Common myeloid progenitor, CD34-positive (primary cell): ENCODE results near the gene CXADR.

Source experiments
- CTCF ChIA-PET: fragments of 350-600 bp; sonication (Branson Sonifier 250); formaldehyde crosslinking; loops from one replicate; lab custom pipeline; 2021; ENCODE audit warnings: antibody characterized with exemption; lab: Charles Lee
- POLR2A ChIA-PET: fragments of 350-600 bp; sonication (Branson Sonifier 250); formaldehyde crosslinking; loops from one replicate; lab custom pipeline; 2021; ENCODE audit warnings: antibody characterized with exemption; lab: Charles Lee
- DNase-seq, 3 donors: peaks; one replicate each; pipeline versions ENCODE4 v3.0.0 to v3.0.0-alpha.2; 2013
- H3K27ac ChIP-seq, 2 experiments: 1 replicate in 1 of 2; 2 replicates in 1 of 2; pipeline ENCODE4 v1.7.0; 2013; ENCODE audit warnings: inconsistent platforms in 2 of 2, low read length in 2 of 2, mild to moderate bottlenecking in 2 of 2, low read depth in 1 of 2, moderate library complexity in 1 of 2; ENCODE audit not compliant: severe bottlenecking in 2 of 2, insufficient read depth in 1 of 2, poor library complexity in 1 of 2
- H3K27me3 ChIP-seq, 5 experiments: replicated peaks in 2 of 5; 1 replicate in 3 of 5; 2 replicates in 2 of 5; pipeline versions ENCODE4 v1.6.1 to v1.7.0; 2013; ENCODE audit warnings: low read length in 4 of 5, mild to moderate bottlenecking in 2 of 5, moderate library complexity in 2 of 5, inconsistent platforms in 1 of 5; ENCODE audit not compliant: insufficient read depth in 5 of 5, control insufficient read depth in 4 of 5
- H3K36me3 ChIP-seq, 4 experiments: 1 replicate in 2 of 4; 2 replicates in 2 of 4; pipeline versions ENCODE4 v1.6.1 to v1.7.0; 2013; ENCODE audit warnings: low read length in 3 of 4, control low read depth in 1 of 4, mild to moderate bottlenecking in 1 of 4; ENCODE audit not compliant: control insufficient read depth in 4 of 4, insufficient read depth in 4 of 4
- H3K4me1 ChIP-seq, 4 experiments: 1 replicate in 3 of 4; 2 replicates in 1 of 4; pipeline versions ENCODE4 v1.6.1 to v1.7.1; 2013; ENCODE audit warnings: low read length in 3 of 4, mild to moderate bottlenecking in 3 of 4, control low read depth in 1 of 4, inconsistent platforms in 1 of 4, moderate library complexity in 1 of 4; ENCODE audit not compliant: control insufficient read depth in 4 of 4, insufficient read depth in 4 of 4; ENCODE audit errors: control extremely low read depth in 1 of 4
- H3K4me3 ChIP-seq, 7 experiments: 1 replicate in 4 of 7; 2 replicates in 3 of 7; pipeline versions ENCODE4 v1.5.1 to v1.7.0; 2013; ENCODE audit warnings: mild to moderate bottlenecking in 7 of 7, low read length in 6 of 7, moderate library complexity in 6 of 7, inconsistent platforms in 2 of 7, low read depth in 2 of 7, control low read depth in 1 of 7; ENCODE audit not compliant: insufficient read depth in 4 of 7, control insufficient read depth in 1 of 7; ENCODE audit errors: extremely low read depth in 1 of 7
- H3K9me3 ChIP-seq, 5 experiments: 1 replicate in 4 of 5; 2 replicates in 1 of 5; pipeline versions ENCODE4 v1.6.1 to v1.7.1; 2013; ENCODE audit warnings: low read length in 4 of 5, mild to moderate bottlenecking in 2 of 5, inconsistent platforms in 1 of 5, low read depth in 1 of 5, moderate library complexity in 1 of 5; ENCODE audit not compliant: control insufficient read depth in 4 of 5, insufficient read depth in 2 of 5; ENCODE audit errors: control extremely low read depth in 1 of 5
- WGBS: methylation state at CpG from one replicate; pipeline ENCODE4 v1.1.5; 2013; ENCODE audit not compliant: insufficient coverage; 5-methylcytosine and 5-hydroxymethylcytosine counted together

CXADR gene

GRCh38 chr21:17576080-17576835 lies 63.4 kb downstream of the CXADR start:
- Histone ChIP-seq H3K4me3 (no peak overlapping the region), H3K9me3 (no peaks in the 10 kb centered on the region), H3K4me1 (no peaks in the 10 kb centered on the region), H3K27ac (no peak overlapping the region), H3K27me3 (peaks cover 0 to 7% (median 0%) of the 10 kb centered on the region in 5 experiments), H3K36me3 (no peaks in the 10 kb centered on the region)
- WGBS, result no CpG with 5 or more reads among the region's 5 CpGs
- CTCF ChIA-PET, result interaction anchor here (0.9 kb wide), 1 partner anchor 189 kb away, joined by 3 read pairs; no protein-coding TSS in a partner anchor
- DNase-seq, result no peak
- POLR2A ChIA-PET, result interaction anchor here (0.6 kb wide), 1 partner anchor 18 kb away, joined by 6 read pairs; no protein-coding TSS in a partner anchor

- H3K27ac ChIP-seq, result no peak overlapping the region
- no peak overlapping the region for H3K4me3 ChIP-seq
- POLR2A ChIA-PET, result interaction anchor here (0.6 kb wide), 1 partner anchor 63 kb away, joined by 4 read pairs; no protein-coding TSS in a partner anchor
- no peaks in the 10 kb centered on the region for H3K4me1 ChIP-seq
- H3K27me3 ChIP-seq, result peaks cover 0 to 7% (median 0%) of the 10 kb centered on the region in 5 experiments
- H3K9me3 ChIP-seq, result no peaks in the 10 kb centered on the region
- no peaks in the 10 kb centered on the region for H3K36me3 ChIP-seq
- WGBS, result 83% methylated on average over 1 of the region's 1 CpG
- CTCF ChIA-PET, result interaction anchor here (1.0 to 1.7 kb wide), 2 partner anchors 134 to 189 kb away, joined by 3 to 5 read pairs; no protein-coding TSS in a partner anchor
- DNase-seq, result no peak
Measured at GRCh38 chr21:17577701-17578100, 64.9 kb downstream of the CXADR start.

- Histone ChIP-seq H3K27me3 (peaks cover 0 to 6% (median 0%) of the 10 kb centered on the region in 5 experiments), H3K4me3 (no peak overlapping the region), H3K4me1 (no peaks in the 10 kb centered on the region), H3K36me3 (no peaks in the 10 kb centered on the region), H3K27ac (no peak overlapping the region), H3K9me3 (no peaks in the 10 kb centered on the region)
- ChIA-PET POLR2A (no interaction called here), CTCF (interaction anchor here (1.0 to 1.7 kb wide), 2 partner anchors 134 to 190 kb away, joined by 3 to 5 read pairs; no protein-coding TSS in a partner anchor)
- WGBS, result 96% methylated on average over 2 of the region's 2 CpGs
- no peak for DNase-seq
Measured at GRCh38 chr21:17578162-17578561, 65.3 kb downstream of the CXADR start.

- ChIA-PET POLR2A (no interaction called here), CTCF (interaction anchor here (1.7 kb wide), 1 partner anchor 191 kb away, joined by 5 read pairs; no protein-coding TSS in a partner anchor)
- Histone ChIP-seq H3K27me3 (peaks cover 0 to 4% (median 0%) of the 10 kb centered on the region in 5 experiments), H3K4me1 (no peaks in the 10 kb centered on the region), H3K27ac (no peak overlapping the region), H3K4me3 (no peak overlapping the region), H3K36me3 (no peaks in the 10 kb centered on the region), H3K9me3 (no peaks in the 10 kb centered on the region)
- WGBS, result 100% methylated on average over 1 of the region's 2 CpGs
- DNase-seq, result no peak
Measured at GRCh38 chr21:17578876-17579275, 66.0 kb downstream of the CXADR start.

- Histone ChIP-seq H3K4me3 (no peak overlapping the region), H3K36me3 (no peaks in the 10 kb centered on the region), H3K4me1 (no peaks in the 10 kb centered on the region), H3K27ac (no peak overlapping the region), H3K9me3 (no peaks in the 10 kb centered on the region), H3K27me3 (no peaks in the 10 kb centered on the region)
- ChIA-PET POLR2A (no interaction called here), CTCF (interaction anchor here (6.5 kb wide), 1 partner anchor 192 kb away, joined by 107 read pairs; no protein-coding TSS in a partner anchor)
- DNase-seq, result no peak
- WGBS, result 95% methylated on average over 6 of the region's 8 CpGs
Measured at GRCh38 chr21:17580319-17580718, 67.5 kb downstream of the CXADR start.

- DNase-seq, result no peak
- H3K36me3 ChIP-seq, result no peaks in the 10 kb centered on the region
- no peaks in the 10 kb centered on the region for H3K4me1 ChIP-seq
- no peak overlapping the region for H3K27ac ChIP-seq
- POLR2A ChIA-PET, result no interaction called here
- no peak overlapping the region for H3K4me3 ChIP-seq
- H3K9me3 ChIP-seq, result no peaks in the 10 kb centered on the region
- no peaks in the 10 kb centered on the region for H3K27me3 ChIP-seq
- CTCF ChIA-PET, result interaction anchor here (3.0 to 6.5 kb wide), 2 partner anchors 191 to 196 kb away, joined by 14 to 107 read pairs; no protein-coding TSS in a partner anchor
- WGBS, result 100% methylated on average over 1 of the region's 3 CpGs
Measured at GRCh38 chr21:17583898-17584297, 71.1 kb downstream of the CXADR start.
